C4-2B (cell line): ENCODE results near the gene SNRNP70.

Source experiments
- ZFX ChIP-seq: fragments of 450-650 bp; IDR thresholded peaks from 2 replicates; pipeline ENCODE4 v1.6.1; 2017
- TF ChIP-seq, protein P1 (sequence below): fragments of 450-650 bp; conservative IDR thresholded peaks from 2 replicates; pipeline ENCODE4 v1.5.1; 2017; ENCODE audit warnings: mild to moderate bottlenecking

- TF ChIP-seq, protein P1, sequence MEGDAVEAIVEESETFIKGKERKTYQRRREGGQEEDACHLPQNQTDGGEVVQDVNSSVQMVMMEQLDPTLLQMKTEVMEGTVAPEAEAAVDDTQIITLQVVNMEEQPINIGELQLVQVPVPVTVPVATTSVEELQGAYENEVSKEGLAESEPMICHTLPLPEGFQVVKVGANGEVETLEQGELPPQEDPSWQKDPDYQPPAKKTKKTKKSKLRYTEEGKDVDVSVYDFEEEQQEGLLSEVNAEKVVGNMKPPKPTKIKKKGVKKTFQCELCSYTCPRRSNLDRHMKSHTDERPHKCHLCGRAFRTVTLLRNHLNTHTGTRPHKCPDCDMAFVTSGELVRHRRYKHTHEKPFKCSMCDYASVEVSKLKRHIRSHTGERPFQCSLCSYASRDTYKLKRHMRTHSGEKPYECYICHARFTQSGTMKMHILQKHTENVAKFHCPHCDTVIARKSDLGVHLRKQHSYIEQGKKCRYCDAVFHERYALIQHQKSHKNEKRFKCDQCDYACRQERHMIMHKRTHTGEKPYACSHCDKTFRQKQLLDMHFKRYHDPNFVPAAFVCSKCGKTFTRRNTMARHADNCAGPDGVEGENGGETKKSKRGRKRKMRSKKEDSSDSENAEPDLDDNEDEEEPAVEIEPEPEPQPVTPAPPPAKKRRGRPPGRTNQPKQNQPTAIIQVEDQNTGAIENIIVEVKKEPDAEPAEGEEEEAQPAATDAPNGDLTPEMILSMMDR, result no peak
- TF ChIP-seq ZFX, result no peak
Measured at GRCh38 chr19:49151267-49152118, 66.2 kb downstream of the SNRNP70 start.
